BE2C (cell line): ENCODE results near the gene MYO5A.

ENCODE experiments used
- DNase-seq: peaks from one replicate; pipeline ENCODE4 v3.0.0-alpha.2; 2020
- H3K27me3 ChIP-seq: fragments of 250-450 bp; sonication (Bioruptor Pico); 2 replicates; pipeline ENCODE4 v1.5.1; 2020; ENCODE audit warnings: mild to moderate bottlenecking
- H3K36me3 ChIP-seq: fragments of 250-450 bp; sonication (Bioruptor Pico); 2 replicates; pipeline ENCODE4 v1.5.1; 2020; ENCODE audit warnings: mild to moderate bottlenecking
- H3K4me1 ChIP-seq: fragments of 250-450 bp; sonication (Bioruptor Pico); 2 replicates; pipeline ENCODE4 v1.5.1; 2020
- H3K4me3 ChIP-seq: 2 replicates; pipeline ENCODE4 v1.5.1; 2011; ENCODE audit warnings: low read depth, low read length
- H3K9me3 ChIP-seq: fragments of 250-450 bp; sonication (Bioruptor Pico); 2 replicates; pipeline ENCODE4 v1.5.1; 2020
- CTCF ChIP-seq: IDR thresholded peaks from 2 replicates; pipeline ENCODE4 v1.5.1; 2012; ENCODE audit warnings: mild to moderate bottlenecking, low read depth, low read length

MYO5A gene

GRCh38 chr15:52359722-52360121 lies 169.0 kb downstream of the MYO5A start:
- Histone ChIP-seq H3K4me3 (no peak overlapping the region), H3K9me3 (no peaks in the 10 kb centered on the region), H3K4me1 (0 out of 2 replicates have a peak, but pooled peaks cover 2% of the 10 kb centered on the region), H3K27me3 (no peaks in the 10 kb centered on the region), H3K36me3 (no peaks in the 10 kb centered on the region)
- no peak for TF ChIP-seq CTCF
- DNase-seq: no peak

GRCh38 chr15:52357949-52358348 lies 170.7 kb downstream of the MYO5A start:
- no peaks in the 10 kb centered on the region for H3K9me3 ChIP-seq
- no peaks in the 10 kb centered on the region for H3K27me3 ChIP-seq
- H3K36me3 ChIP-seq: no peaks in the 10 kb centered on the region
- no peak for DNase-seq
- TF ChIP-seq CTCF: no peak
- H3K4me1 ChIP-seq: 0 out of 2 replicates have a peak, but pooled peaks cover 2% of the 10 kb centered on the region
- no peak overlapping the region for H3K4me3 ChIP-seq

GRCh38 chr15:52352086-52352485 lies 176.6 kb downstream of the MYO5A start:
- no peak for TF ChIP-seq CTCF
- no peaks in the 10 kb centered on the region for H3K4me1 ChIP-seq
- no peaks in the 10 kb centered on the region for H3K9me3 ChIP-seq
- H3K4me3 ChIP-seq: no peak overlapping the region
- no peak for DNase-seq
- H3K36me3 ChIP-seq: no peaks in the 10 kb centered on the region
- no peaks in the 10 kb centered on the region for H3K27me3 ChIP-seq

GRCh38 chr15:52351206-52351908 lies 177.3 kb downstream of the MYO5A start:
- no peaks in the 10 kb centered on the region for H3K9me3 ChIP-seq
- H3K4me3 ChIP-seq: no peak overlapping the region
- H3K36me3 ChIP-seq: no peaks in the 10 kb centered on the region
- H3K27me3 ChIP-seq: no peaks in the 10 kb centered on the region
- DNase-seq: no peak
- no peaks in the 10 kb centered on the region for H3K4me1 ChIP-seq
- TF ChIP-seq CTCF: no peak

GRCh38 chr15:52350423-52350822 lies 178.3 kb downstream of the MYO5A start:
- no peaks in the 10 kb centered on the region for H3K9me3 ChIP-seq
- H3K4me3 ChIP-seq: no peak overlapping the region
- H3K36me3 ChIP-seq: no peaks in the 10 kb centered on the region
- no peak for DNase-seq
- 0 out of 2 replicates have a peak, but pooled peaks have one; percentile 5 for TF ChIP-seq CTCF
- H3K4me1 ChIP-seq: no peaks in the 10 kb centered on the region
- no peaks in the 10 kb centered on the region for H3K27me3 ChIP-seq

- Histone ChIP-seq H3K9me3 (no peaks in the 10 kb centered on the region), H3K4me3 (no peak overlapping the region), H3K36me3 (no peaks in the 10 kb centered on the region), H3K27me3 (no peaks in the 10 kb centered on the region), H3K4me1 (no peaks in the 10 kb centered on the region)
- no peak for DNase-seq
- TF ChIP-seq CTCF: no peak
These were observed 179.5 kb downstream of the MYO5A start for GRCh38 chr15:52349052-52349700.
